GM10248 (cell line): ENCODE measurements around the gene ARRB2.
"Not testable (repeated sequence)": the region's sequence is repeated elsewhere in the genome, so short reads cannot be mapped to it uniquely, and the experiment has no call there.

Experiments used
- CTCF ChIA-PET: fragments of 300-600 bp; sonication (Branson Sonifier 250); formaldehyde crosslinking; extraction: SDS; loops from one replicate; lab custom pipeline; 2021; ENCODE audit warnings: antibody characterized with exemption; lab: Yijun Ruan, JAX
- POLR2A ChIA-PET: fragments of 350-650 bp; sonication (Branson Sonifier 250); formaldehyde crosslinking; extraction: SDS; loops from one replicate; lab custom pipeline; 2020; ENCODE audit warnings: antibody characterized with exemption; lab: Yijun Ruan, JAX
- DNase-seq: peaks from one replicate; pipeline ENCODE4 v3.0.0; 2012; ENCODE audit errors: extremely low spot score
- TF ChIP-seq, protein P1 (sequence below): IDR thresholded peaks from 2 replicates; pipeline ENCODE4 v1.5.1; 2012; ENCODE audit warnings: mild to moderate bottlenecking, low read depth; ENCODE audit errors: extremely low read depth, missing control alignments, control extremely low read depth

ARRB2 gene

DNA sequence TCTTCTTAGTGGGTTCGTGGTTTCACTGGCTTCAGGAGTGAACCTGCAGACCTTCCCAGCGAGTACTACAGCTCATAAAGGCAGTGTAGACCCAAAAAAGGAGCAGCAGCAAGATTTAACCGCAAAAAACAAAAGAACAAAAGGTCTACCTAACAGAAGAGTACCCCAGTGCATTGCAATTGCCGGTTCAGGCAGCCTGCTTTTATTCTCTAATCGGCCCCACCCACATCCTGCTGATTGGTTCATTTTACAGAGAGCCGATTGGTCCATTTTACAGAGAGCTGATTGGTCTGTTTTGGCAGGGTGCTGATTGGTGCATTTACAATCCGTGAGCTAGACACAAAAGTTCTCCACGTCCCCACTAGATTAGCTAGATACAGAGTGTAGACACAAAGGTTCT lies 2.0 kb upstream of the ARRB2 start:
- POLR2A ChIA-PET = no interaction called here
- CTCF ChIA-PET = interaction anchor here (1.3 to 1.6 kb wide), 3 partner anchors 10 to 193 kb away, joined by 3 to 5 read pairs (median 4); no protein-coding TSS in a partner anchor
- TF ChIP-seq, protein P1, sequence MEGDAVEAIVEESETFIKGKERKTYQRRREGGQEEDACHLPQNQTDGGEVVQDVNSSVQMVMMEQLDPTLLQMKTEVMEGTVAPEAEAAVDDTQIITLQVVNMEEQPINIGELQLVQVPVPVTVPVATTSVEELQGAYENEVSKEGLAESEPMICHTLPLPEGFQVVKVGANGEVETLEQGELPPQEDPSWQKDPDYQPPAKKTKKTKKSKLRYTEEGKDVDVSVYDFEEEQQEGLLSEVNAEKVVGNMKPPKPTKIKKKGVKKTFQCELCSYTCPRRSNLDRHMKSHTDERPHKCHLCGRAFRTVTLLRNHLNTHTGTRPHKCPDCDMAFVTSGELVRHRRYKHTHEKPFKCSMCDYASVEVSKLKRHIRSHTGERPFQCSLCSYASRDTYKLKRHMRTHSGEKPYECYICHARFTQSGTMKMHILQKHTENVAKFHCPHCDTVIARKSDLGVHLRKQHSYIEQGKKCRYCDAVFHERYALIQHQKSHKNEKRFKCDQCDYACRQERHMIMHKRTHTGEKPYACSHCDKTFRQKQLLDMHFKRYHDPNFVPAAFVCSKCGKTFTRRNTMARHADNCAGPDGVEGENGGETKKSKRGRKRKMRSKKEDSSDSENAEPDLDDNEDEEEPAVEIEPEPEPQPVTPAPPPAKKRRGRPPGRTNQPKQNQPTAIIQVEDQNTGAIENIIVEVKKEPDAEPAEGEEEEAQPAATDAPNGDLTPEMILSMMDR = no peak
- no peak for DNase-seq

DNA sequence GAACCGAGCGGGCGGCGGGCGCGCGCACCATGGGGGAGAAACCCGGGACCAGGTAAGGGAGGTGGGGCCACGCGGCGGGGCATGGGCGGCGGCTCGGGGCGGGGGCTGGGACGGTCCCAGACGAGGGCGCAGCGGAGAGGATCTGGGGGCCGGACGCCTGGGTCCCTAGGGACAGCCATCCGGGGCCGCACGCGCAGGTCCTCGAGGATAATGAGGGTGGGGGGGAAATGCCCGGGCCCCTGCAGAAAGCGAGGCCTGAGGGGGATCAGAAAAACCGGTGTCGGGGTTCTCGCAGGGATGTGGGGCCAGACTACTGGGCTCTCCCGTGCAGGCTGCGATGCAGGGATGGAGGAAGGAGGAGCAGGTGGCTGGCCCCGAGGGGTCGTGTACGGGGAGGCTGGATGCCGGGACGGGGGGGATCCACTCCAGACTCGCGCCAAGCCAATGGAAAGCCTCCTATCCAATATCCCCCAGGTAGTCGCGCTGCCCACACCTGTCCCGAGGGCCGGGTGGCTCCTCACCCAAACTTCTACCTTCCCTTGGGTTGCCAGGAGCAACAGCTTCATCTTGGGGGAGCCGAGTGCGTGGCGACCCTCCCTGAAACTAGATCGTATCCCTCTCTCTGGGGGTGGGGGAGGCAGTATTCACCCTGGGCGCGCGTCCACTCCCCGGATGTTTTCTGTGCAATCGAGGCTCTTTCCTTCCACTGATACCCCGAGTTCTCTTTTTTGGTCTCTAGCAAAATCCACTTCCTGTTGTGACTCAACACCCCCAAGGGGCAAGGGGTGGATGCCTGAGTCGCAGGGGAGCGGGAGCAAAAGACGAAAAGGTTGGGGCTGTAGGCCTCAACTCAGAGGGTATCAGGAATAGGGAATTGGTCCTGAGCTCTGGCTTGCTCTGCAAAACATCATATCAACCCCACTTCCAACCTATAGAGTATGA lies 532 bp downstream of the ARRB2 start:
- ChIA-PET POLR2A (interaction anchor here (0.7 kb wide), 1 partner anchor 441 kb away, joined by 3 read pairs; no protein-coding TSS in a partner anchor), CTCF (interaction anchor here (0.8 to 2.0 kb wide), 19 partner anchors 10 to 257 kb away, joined by 3 to 9 read pairs (median 4); partner anchors contain the start of genes GLTPD2 and SPAG7)
- DNase-seq = no peak
- TF ChIP-seq, protein P1 = no peak

DNA sequence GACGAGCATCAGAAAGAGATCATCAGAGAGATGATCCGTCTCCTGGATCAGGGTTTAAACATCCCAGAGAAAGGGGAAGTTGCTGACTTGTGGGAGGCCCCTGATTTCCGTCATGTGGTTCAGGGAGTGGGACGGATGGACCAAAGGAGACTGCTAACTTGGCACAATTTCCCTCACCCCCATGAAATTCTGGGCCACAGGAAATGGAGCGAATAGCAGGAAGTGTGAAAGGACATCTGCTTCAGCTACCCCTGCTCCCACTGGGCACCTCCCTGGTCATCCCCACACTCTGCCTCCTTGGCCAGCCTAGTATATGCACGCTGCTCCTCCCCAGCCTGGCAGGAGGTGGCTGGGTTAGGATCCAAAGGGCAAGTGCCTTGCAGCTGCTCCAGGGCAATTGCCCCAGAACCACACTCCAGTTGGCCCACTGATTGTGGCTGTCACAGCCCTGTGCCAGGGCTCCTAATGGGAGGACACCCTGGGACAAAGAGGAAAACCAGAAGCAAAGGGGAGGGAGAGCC lies 1.3 kb downstream of the ARRB2 start:
- no peak for DNase-seq
- TF ChIP-seq, protein P1 = no peak
- ChIA-PET POLR2A (interaction anchor here (0.7 kb wide), 1 partner anchor 442 kb away, joined by 3 read pairs; no protein-coding TSS in a partner anchor), CTCF (interaction anchor here (1.3 to 1.6 kb wide), 3 partner anchors 11 to 169 kb away, joined by 3 to 6 read pairs (median 4); no protein-coding TSS in a partner anchor)

DNA sequence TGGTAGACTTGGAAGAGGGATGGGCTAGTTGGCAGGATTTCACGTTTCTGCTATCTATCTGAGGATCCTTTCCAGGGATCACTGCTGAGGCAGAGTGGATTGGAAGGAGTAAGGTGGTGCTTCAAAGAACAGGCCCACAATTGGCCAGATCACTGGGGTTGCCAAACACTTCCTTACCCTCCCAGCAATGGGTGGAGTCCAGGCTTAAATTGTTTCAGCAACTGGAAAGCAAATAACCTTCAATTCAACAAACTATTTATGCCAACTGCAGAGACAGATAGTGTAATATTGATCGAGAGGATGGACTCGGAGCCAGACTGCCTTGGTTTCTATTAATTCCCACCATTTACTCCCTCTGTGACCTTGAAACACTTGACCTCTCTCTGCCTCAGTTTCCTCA lies 2.1 kb downstream of the ARRB2 start:
- ChIA-PET POLR2A (no interaction called here), CTCF (interaction anchor here (1.3 to 1.6 kb wide), 2 partner anchors 10 to 168 kb away, joined by 3 to 6 read pairs; no protein-coding TSS in a partner anchor)
- TF ChIP-seq, protein P1 = no peak
- DNase-seq = no peak

DNA sequence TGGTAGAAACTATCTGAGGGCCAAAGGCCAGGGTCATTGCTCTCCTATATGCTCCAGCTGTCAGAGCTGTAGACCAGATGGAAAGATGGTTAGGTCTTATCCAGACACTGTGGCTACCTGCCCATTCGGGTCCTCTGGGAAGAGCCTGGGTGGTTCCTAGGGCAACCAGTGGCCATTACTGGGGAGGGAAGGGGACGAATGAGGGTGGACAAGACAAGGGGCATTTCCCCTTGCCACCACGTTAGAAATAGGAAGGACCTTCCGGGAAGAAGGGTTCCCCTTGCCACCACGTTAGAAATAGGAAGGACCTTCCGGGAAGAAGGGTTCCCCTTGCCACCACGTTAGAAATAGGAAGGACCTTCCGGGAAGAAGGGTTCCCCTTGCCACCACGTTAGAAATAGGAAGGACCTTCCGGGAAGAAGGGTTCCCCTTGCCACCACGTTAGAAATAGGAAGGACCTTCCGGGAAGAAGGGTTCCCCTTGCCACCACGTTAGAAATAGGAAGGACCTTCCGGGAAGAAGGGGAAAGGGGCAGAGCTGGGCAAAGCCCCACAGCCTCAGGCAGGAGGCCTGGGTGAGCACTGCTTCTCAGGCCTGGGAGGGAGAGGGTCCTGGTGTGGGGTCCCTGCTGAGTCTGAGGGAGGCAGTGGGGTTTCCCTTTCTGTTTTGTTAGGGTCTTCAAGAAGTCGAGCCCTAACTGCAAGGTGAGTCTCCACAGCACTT lies 4.1 kb downstream of the ARRB2 start:
- DNase-seq, POLR2A ChIA-PET: not testable (repeated sequence)
- CTCF ChIA-PET = interaction anchor here (0.9 to 1.1 kb wide), 3 partner anchors 76 to 153 kb away, joined by 3 read pairs; no protein-coding TSS in a partner anchor

DNA sequence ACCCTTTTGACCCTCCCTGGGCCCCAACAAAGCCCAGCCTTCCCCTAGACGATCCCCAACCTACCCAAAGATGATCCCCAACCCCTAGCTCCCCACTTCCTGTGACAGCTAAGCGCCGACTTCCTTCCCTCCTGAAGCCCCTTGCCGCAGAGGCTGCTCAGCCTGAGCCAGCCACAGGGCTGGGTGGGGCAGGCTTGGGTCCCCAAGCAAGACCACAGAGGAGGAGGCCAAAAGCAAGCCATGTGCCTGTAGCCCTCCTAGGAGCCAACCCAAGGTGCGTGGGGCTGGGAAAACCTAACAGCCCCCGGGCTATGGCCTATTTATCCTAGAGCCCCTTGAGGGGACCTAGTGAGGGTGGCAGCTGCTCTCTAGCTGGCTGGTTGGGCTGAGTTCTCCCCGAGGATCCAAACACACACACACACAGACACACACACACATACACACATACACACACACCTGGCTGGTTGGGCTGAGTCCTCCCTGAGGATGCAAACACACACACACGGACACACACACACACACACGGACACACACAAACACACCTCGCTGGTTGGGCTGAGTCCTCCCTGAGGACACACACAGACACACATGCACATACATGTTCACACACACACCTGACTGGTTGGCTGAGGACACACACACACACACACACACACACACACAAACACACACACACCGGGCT lies 4.8 kb downstream of the ARRB2 start:
- ChIA-PET POLR2A (no interaction called here), CTCF (interaction anchor here (0.9 to 1.1 kb wide), 2 partner anchors 75 to 148 kb away, joined by 3 read pairs; no protein-coding TSS in a partner anchor)
- DNase-seq = no peak
- TF ChIP-seq, protein P1 = no peak
